Measurements from ENCODE around the gene FAM120A. TPM values are rescaled to one million over a fixed set of nuclear protein-coding genes. Genes with fewer than 3 reads are reported as not detected.
A peak's percentile ranks its signal among the peaks of the same experiment; 100 is the strongest.

Gene FAM120A
- total RNA-seq, 2 experiments from 2014 or later, result 115 to 154 TPM

GRCh38 chr9:93463638-93464248 lies 12.3 kb downstream of the FAM120A start:
- ATAC-seq (peak; percentile 74), DNase-seq (no peak)
- intact Hi-C loops (cut with DNase I, micrococcal nuclease), result no loop called here
- Mint-ChIP-seq H3K27ac (peak overlapping the region; percentile 87), H3K27me3 (no peaks in the 10 kb centered on the region), H3K9me3 (ENCODE audit: low read depth) (no peaks in the 10 kb centered on the region), H3K4me3 (peak overlapping the region; percentile 17), H3K4me1 (peaks cover 84% of the 10 kb centered on the region), H3K36me3 (ENCODE audit: low read depth) (peaks cover 18% of the 10 kb centered on the region)
- ChIA-PET POLR2A (interaction anchor here (0.6 to 1.3 kb wide), 3 partner anchors 9 to 161 kb away, joined by 3 to 8 read pairs (median 6); partner anchors contain the start of gene FAM120AOS), CTCF (interaction anchor here (0.9 to 2.4 kb wide), 3 partner anchors 10 to 103 kb away, joined by 3 to 14 read pairs (median 4); partner anchors contain the start of gene FAM120AOS)

- Mint-ChIP-seq H3K36me3 (ENCODE audit: low read depth) (peaks cover 15% of the 10 kb centered on the region), H3K9me3 (ENCODE audit: low read depth) (no peaks in the 10 kb centered on the region), H3K27ac (peak overlapping the region; percentile 87), H3K27me3 (no peaks in the 10 kb centered on the region), H3K4me3 (peak overlapping the region; percentile 26), H3K4me1 (peaks cover 83% of the 10 kb centered on the region)
- no peak for ATAC-seq
- intact Hi-C loops (cut with DNase I, micrococcal nuclease), result no loop called here
- ChIA-PET POLR2A (interaction anchor here (1.3 kb wide), 1 partner anchor 10 kb away, joined by 3 read pairs; no protein-coding TSS in a partner anchor), CTCF (interaction anchor here (0.9 to 2.4 kb wide), 2 partner anchors 11 to 13 kb away, joined by 3 to 14 read pairs; partner anchors contain the start of gene FAM120AOS)
- no peak for DNase-seq
Measured at GRCh38 chr9:93464395-93464794, 12.9 kb downstream of the FAM120A start.

GRCh38 chr9:93464876-93465275 lies 13.4 kb downstream of the FAM120A start:
- Mint-ChIP-seq H3K9me3 (ENCODE audit: low read depth) (no peaks in the 10 kb centered on the region), H3K4me1 (peaks cover 78% of the 10 kb centered on the region), H3K27ac (peak overlapping the region; percentile 87), H3K4me3 (peak overlapping the region; percentile 26), H3K27me3 (no peaks in the 10 kb centered on the region), H3K36me3 (ENCODE audit: low read depth) (peaks cover 12% of the 10 kb centered on the region)
- ChIA-PET POLR2A (interaction anchor here (1.3 kb wide), 1 partner anchor 10 kb away, joined by 3 read pairs; no protein-coding TSS in a partner anchor), CTCF (interaction anchor here (2.4 kb wide), 1 partner anchor 11 kb away, joined by 14 read pairs; the partner anchor contains the start of gene FAM120AOS)
- intact Hi-C loops (cut with DNase I, micrococcal nuclease), result no loop called here
- DNase-seq (no peak), ATAC-seq (no peak)

GRCh38 chr9:93465855-93466254 lies 14.4 kb downstream of the FAM120A start:
- CTCF ChIA-PET, result no interaction called here
- DNase-seq, result no peak
- intact Hi-C loops (cut with DNase I, micrococcal nuclease), result no loop called here
- Mint-ChIP-seq H3K4me3 (no peak overlapping the region), H3K27ac (peak overlapping the region; percentile 9), H3K36me3 (ENCODE audit: low read depth) (peaks cover 18% of the 10 kb centered on the region), H3K27me3 (no peaks in the 10 kb centered on the region), H3K4me1 (peaks cover 80% of the 10 kb centered on the region), H3K9me3 (ENCODE audit: low read depth) (no peaks in the 10 kb centered on the region)
- POLR2A ChIA-PET, result interaction anchor here (0.6 to 1.2 kb wide), 2 partner anchors 12 to 50 kb away, joined by 3 to 7 read pairs; partner anchors contain the start of gene FAM120AOS
- ATAC-seq, result no peak

- H3K27ac Mint-ChIP-seq, result no peak overlapping the region
- CTCF ChIA-PET, result no interaction called here
- POLR2A ChIA-PET, result interaction anchor here (0.6 to 1.2 kb wide), 2 partner anchors 13 to 51 kb away, joined by 3 to 7 read pairs; partner anchors contain the start of gene FAM120AOS
- DNase-seq, result no peak
- no peaks in the 10 kb centered on the region for H3K27me3 Mint-ChIP-seq
- intact Hi-C loops (cut with DNase I, micrococcal nuclease), result no loop called here
- no peak overlapping the region for H3K4me3 Mint-ChIP-seq
- no peaks in the 10 kb centered on the region for H3K9me3 Mint-ChIP-seq (ENCODE audit: low read depth)
- ATAC-seq, result peak; percentile 23
- peaks cover 80% of the 10 kb centered on the region for H3K4me1 Mint-ChIP-seq
- peaks cover 24% of the 10 kb centered on the region for H3K36me3 Mint-ChIP-seq (ENCODE audit: low read depth)
Measured at GRCh38 chr9:93466416-93467061, 15.1 kb downstream of the FAM120A start.

- intact Hi-C loops (cut with DNase I, micrococcal nuclease), result no loop called here
- ChIA-PET POLR2A (no interaction called here), CTCF (no interaction called here)
Measured at GRCh38 chr9:93467062-93467416, 15.6 kb downstream of the FAM120A start.

GRCh38 chr9:93467462-93467861 lies 16.0 kb downstream of the FAM120A start:
- Mint-ChIP-seq H3K9me3 (ENCODE audit: low read depth) (no peaks in the 10 kb centered on the region), H3K4me3 (no peak overlapping the region), H3K27me3 (no peaks in the 10 kb centered on the region), H3K4me1 (peaks cover 76% of the 10 kb centered on the region), H3K27ac (peak overlapping the region; percentile 40), H3K36me3 (ENCODE audit: low read depth) (peaks cover 26% of the 10 kb centered on the region)
- ATAC-seq (no peak), DNase-seq (no peak)
- ChIA-PET POLR2A (no interaction called here), CTCF (no interaction called here)
- intact Hi-C loops (cut with DNase I, micrococcal nuclease), result no loop called here

More at GRCh38 chr9:93467062-93467416, 15.6 kb downstream of the FAM120A start:
- Mint-ChIP-seq H3K36me3 (ENCODE audit: low read depth) (peaks cover 24% of the 10 kb centered on the region), H3K9me3 (ENCODE audit: low read depth) (no peaks in the 10 kb centered on the region), H3K4me1 (peaks cover 78% of the 10 kb centered on the region), H3K4me3 (no peak overlapping the region), H3K27me3 (no peaks in the 10 kb centered on the region), H3K27ac (peak overlapping the region; percentile 40)
- ATAC-seq, result peak; percentile 13
- DNase-seq, result no peak

- peaks cover 62% of the 10 kb centered on the region for H3K4me1 Mint-ChIP-seq
- POLR2A ChIA-PET, result no interaction called here
Measured at GRCh38 chr9:93468763-93469456, 17.4 kb downstream of the FAM120A start.

GRCh38 chr9:93470391-93470790 lies 18.9 kb downstream of the FAM120A start:
- ChIA-PET CTCF (interaction anchor here (0.7 kb wide), 1 partner anchor 362 kb away, joined by 3 read pairs; no protein-coding TSS in a partner anchor), POLR2A (no interaction called here)
- DNase-seq (no peak), ATAC-seq (no peak)
- H3K27ac Mint-ChIP-seq, result peak overlapping the region; percentile 11
- H3K4me1 Mint-ChIP-seq, result peaks cover 56% of the 10 kb centered on the region
- intact Hi-C loops (cut with DNase I, micrococcal nuclease), result no loop called here
- no peak overlapping the region for H3K4me3 Mint-ChIP-seq
- no peaks in the 10 kb centered on the region for H3K9me3 Mint-ChIP-seq (ENCODE audit: low read depth)
- no peaks in the 10 kb centered on the region for H3K27me3 Mint-ChIP-seq
- peaks cover 27% of the 10 kb centered on the region for H3K36me3 Mint-ChIP-seq (ENCODE audit: low read depth)

More at GRCh38 chr9:93468763-93469456, 17.4 kb downstream of the FAM120A start:
- DNase-seq (no peak), ATAC-seq (no peak)
- intact Hi-C loops (cut with DNase I, micrococcal nuclease), result no loop called here
- no peaks in the 10 kb centered on the region for H3K9me3 Mint-ChIP-seq (ENCODE audit: low read depth)
- CTCF ChIA-PET, result interaction anchor here (1.1 to 1.5 kb wide), 2 partner anchors 9 to 14 kb away, joined by 3 read pairs; no protein-coding TSS in a partner anchor
- peaks cover 24% of the 10 kb centered on the region for H3K36me3 Mint-ChIP-seq (ENCODE audit: low read depth)
- peak overlapping the region; percentile 49 for H3K27ac Mint-ChIP-seq
- no peak overlapping the region for H3K4me3 Mint-ChIP-seq
- H3K27me3 Mint-ChIP-seq, result no peaks in the 10 kb centered on the region

GRCh38 chr9:93471124-93471523 lies 19.6 kb downstream of the FAM120A start:
- ChIA-PET POLR2A (no interaction called here), CTCF (interaction anchor here (0.7 kb wide), 1 partner anchor 362 kb away, joined by 3 read pairs; no protein-coding TSS in a partner anchor)
- no peaks in the 10 kb centered on the region for H3K27me3 Mint-ChIP-seq
- no peak for DNase-seq
- no peak overlapping the region for H3K27ac Mint-ChIP-seq
- no peaks in the 10 kb centered on the region for H3K9me3 Mint-ChIP-seq (ENCODE audit: low read depth)
- peaks cover 58% of the 10 kb centered on the region for H3K4me1 Mint-ChIP-seq
- H3K4me3 Mint-ChIP-seq, result no peak overlapping the region
- ATAC-seq, result no peak
- intact Hi-C loops (cut with DNase I, micrococcal nuclease), result no loop called here
- peaks cover 33% of the 10 kb centered on the region for H3K36me3 Mint-ChIP-seq (ENCODE audit: low read depth)

- ATAC-seq (no peak), DNase-seq (no peak)
- no peaks in the 10 kb centered on the region for H3K27me3 Mint-ChIP-seq
- H3K4me1 Mint-ChIP-seq, result peaks cover 44% of the 10 kb centered on the region
- no peak overlapping the region for H3K27ac Mint-ChIP-seq
- ChIA-PET POLR2A (no interaction called here), CTCF (interaction anchor here (0.9 to 1.1 kb wide), 2 partner anchors 13 to 93 kb away, joined by 3 to 4 read pairs; no protein-coding TSS in a partner anchor)
- intact Hi-C loops (cut with DNase I, micrococcal nuclease), result no loop called here
- H3K9me3 Mint-ChIP-seq (ENCODE audit: low read depth), result no peaks in the 10 kb centered on the region
- no peak overlapping the region for H3K4me3 Mint-ChIP-seq
- H3K36me3 Mint-ChIP-seq (ENCODE audit: low read depth), result peaks cover 51% of the 10 kb centered on the region
Measured at GRCh38 chr9:93473411-93473810, 21.9 kb downstream of the FAM120A start.
